H1 (cell line): ENCODE measurements around the gene FOSB. TPM values are rescaled to one million over a fixed set of nuclear protein-coding genes. Genes with fewer than 3 reads are reported as not detected.

Experiments
- CBX5 ChIP-seq: fragments of 300-800, 300-1000 bp; sonication (generic); IDR thresholded peaks from 2 replicates; pipeline ENCODE4 v1.7.1; 2016; ENCODE audit warnings: antibody characterized with exemption, low read length, low read depth
- SP1 ChIP-seq: IDR thresholded peaks from 2 replicates; pipeline ENCODE4 v1.6.1; 2011; ENCODE audit warnings: low read depth, low read length
- SRF ChIP-seq: IDR thresholded peaks from 2 replicates; pipeline ENCODE4 v1.6.1; 2011; ENCODE audit warnings: mild to moderate bottlenecking, low read depth, low read length, moderate library complexity
- TAF7 ChIP-seq: optimal IDR thresholded peaks from 2 replicates; pipeline ENCODE3; 2011; ENCODE audit warnings: low read depth, mild to moderate bottlenecking, inconsistent platforms, low read length, moderate library complexity, borderline replicate concordance
- TBP ChIP-seq: IDR thresholded peaks from 2 replicates; pipeline ENCODE4 v1.6.1; 2011; ENCODE audit warnings: low read depth, low read length, improper control_type of control experiment
- polyA plus RNA-seq, 7 experiments: library from polyadenylated mRNA; depleted of rRNA in 3 of 7; stranded (reverse) in 5 of 7; unstranded in 2 of 7; fragments of >200 nt in 5 of 7; fragments of 200-250 nt in 2 of 7; gene quantifications; 1 replicate in 5 of 7; 2 replicates in 1 of 7; 4 replicates in 1 of 7; pipeline versions ENCODE4 v1.2.1 to v1.2.3, GENCODE V29; 2011 to 2013; ENCODE audit warnings: missing spikeins in 2 of 7, mixed read lengths in 2 of 7
- total RNA-seq: library from RNA; stranded (reverse); fragmentation: NEBNext Ultra II Directional; extraction: Animal tissue kit (Norgen Biotek cat#: 25700); gene quantifications from 2 replicates; pipeline ENCODE4 v1.2.1, GENCODE V29; 2021
- TF ChIP-seq, protein P1 (sequence below): fragments of 300-600 bp; sonication (generic); IDR thresholded peaks from 2 replicates; pipeline ENCODE4 v1.7.1; 2012; ENCODE audit warnings: low read length, moderate library complexity, mild to moderate bottlenecking, inconsistent platforms; ENCODE audit not compliant: insufficient replicate concordance
- TF ChIP-seq, protein P2 (sequence below), 3 experiments: IDR thresholded peaks; 1 replicate in 2 of 3; 2 replicates in 1 of 3; pipeline versions ENCODE4 v1.5.1 to v1.6.1; 2011; ENCODE audit warnings: low read length in 3 of 3, mild to moderate bottlenecking in 3 of 3, inconsistent platforms in 2 of 3, low read depth in 1 of 3, moderate library complexity in 1 of 3; ENCODE audit not compliant: insufficient read depth in 1 of 3; ENCODE audit errors: control extremely low read depth in 1 of 3

FOSB gene
- total and polyA plus RNA-seq, 2 of the 8 experiments (the other 6 are each of a cell fraction or from before 2014, with no cell fraction given): 0.44 to 2.7 TPM

DNA sequence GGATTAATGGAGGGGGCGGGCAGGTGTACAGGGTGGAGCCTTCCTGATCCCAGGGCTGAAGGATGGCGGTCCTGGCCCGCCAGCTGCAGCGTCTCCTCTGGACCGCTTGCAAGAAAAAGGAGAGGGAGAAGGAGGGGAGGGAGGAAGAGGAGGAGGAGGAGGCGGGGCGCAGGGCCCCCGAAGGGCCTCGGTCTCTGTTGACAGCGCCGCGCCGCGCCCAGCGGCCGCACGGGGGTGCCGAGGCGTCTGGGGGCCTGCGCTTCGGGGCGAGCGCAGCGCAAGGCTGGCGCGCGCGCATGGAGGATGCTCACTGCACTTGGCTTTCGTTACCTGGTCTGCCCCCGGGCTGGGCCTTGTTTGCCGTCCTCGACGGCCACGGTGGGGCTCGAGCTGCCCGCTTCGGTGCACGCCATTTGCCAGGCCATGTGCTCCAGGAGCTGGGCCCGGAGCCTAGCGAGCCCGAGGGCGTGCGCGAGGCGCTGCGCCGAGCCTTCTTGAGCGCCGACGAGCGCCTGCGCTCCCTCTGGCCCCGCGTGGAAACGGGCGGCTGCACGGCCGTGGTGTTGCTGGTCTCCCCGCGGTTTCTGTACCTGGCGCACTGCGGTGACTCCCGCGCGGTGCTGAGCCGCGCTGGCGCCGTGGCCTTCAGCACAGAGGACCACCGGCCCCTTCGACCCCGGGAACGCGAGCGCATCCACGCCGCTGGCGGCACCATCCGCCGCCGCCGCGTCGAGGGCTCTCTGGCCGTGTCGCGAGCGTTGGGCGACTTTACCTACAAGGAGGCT lies 30.8 kb downstream of the FOSB start, which contains the start of gene PPM1N (continued):
- TF ChIP-seq, protein P1, sequence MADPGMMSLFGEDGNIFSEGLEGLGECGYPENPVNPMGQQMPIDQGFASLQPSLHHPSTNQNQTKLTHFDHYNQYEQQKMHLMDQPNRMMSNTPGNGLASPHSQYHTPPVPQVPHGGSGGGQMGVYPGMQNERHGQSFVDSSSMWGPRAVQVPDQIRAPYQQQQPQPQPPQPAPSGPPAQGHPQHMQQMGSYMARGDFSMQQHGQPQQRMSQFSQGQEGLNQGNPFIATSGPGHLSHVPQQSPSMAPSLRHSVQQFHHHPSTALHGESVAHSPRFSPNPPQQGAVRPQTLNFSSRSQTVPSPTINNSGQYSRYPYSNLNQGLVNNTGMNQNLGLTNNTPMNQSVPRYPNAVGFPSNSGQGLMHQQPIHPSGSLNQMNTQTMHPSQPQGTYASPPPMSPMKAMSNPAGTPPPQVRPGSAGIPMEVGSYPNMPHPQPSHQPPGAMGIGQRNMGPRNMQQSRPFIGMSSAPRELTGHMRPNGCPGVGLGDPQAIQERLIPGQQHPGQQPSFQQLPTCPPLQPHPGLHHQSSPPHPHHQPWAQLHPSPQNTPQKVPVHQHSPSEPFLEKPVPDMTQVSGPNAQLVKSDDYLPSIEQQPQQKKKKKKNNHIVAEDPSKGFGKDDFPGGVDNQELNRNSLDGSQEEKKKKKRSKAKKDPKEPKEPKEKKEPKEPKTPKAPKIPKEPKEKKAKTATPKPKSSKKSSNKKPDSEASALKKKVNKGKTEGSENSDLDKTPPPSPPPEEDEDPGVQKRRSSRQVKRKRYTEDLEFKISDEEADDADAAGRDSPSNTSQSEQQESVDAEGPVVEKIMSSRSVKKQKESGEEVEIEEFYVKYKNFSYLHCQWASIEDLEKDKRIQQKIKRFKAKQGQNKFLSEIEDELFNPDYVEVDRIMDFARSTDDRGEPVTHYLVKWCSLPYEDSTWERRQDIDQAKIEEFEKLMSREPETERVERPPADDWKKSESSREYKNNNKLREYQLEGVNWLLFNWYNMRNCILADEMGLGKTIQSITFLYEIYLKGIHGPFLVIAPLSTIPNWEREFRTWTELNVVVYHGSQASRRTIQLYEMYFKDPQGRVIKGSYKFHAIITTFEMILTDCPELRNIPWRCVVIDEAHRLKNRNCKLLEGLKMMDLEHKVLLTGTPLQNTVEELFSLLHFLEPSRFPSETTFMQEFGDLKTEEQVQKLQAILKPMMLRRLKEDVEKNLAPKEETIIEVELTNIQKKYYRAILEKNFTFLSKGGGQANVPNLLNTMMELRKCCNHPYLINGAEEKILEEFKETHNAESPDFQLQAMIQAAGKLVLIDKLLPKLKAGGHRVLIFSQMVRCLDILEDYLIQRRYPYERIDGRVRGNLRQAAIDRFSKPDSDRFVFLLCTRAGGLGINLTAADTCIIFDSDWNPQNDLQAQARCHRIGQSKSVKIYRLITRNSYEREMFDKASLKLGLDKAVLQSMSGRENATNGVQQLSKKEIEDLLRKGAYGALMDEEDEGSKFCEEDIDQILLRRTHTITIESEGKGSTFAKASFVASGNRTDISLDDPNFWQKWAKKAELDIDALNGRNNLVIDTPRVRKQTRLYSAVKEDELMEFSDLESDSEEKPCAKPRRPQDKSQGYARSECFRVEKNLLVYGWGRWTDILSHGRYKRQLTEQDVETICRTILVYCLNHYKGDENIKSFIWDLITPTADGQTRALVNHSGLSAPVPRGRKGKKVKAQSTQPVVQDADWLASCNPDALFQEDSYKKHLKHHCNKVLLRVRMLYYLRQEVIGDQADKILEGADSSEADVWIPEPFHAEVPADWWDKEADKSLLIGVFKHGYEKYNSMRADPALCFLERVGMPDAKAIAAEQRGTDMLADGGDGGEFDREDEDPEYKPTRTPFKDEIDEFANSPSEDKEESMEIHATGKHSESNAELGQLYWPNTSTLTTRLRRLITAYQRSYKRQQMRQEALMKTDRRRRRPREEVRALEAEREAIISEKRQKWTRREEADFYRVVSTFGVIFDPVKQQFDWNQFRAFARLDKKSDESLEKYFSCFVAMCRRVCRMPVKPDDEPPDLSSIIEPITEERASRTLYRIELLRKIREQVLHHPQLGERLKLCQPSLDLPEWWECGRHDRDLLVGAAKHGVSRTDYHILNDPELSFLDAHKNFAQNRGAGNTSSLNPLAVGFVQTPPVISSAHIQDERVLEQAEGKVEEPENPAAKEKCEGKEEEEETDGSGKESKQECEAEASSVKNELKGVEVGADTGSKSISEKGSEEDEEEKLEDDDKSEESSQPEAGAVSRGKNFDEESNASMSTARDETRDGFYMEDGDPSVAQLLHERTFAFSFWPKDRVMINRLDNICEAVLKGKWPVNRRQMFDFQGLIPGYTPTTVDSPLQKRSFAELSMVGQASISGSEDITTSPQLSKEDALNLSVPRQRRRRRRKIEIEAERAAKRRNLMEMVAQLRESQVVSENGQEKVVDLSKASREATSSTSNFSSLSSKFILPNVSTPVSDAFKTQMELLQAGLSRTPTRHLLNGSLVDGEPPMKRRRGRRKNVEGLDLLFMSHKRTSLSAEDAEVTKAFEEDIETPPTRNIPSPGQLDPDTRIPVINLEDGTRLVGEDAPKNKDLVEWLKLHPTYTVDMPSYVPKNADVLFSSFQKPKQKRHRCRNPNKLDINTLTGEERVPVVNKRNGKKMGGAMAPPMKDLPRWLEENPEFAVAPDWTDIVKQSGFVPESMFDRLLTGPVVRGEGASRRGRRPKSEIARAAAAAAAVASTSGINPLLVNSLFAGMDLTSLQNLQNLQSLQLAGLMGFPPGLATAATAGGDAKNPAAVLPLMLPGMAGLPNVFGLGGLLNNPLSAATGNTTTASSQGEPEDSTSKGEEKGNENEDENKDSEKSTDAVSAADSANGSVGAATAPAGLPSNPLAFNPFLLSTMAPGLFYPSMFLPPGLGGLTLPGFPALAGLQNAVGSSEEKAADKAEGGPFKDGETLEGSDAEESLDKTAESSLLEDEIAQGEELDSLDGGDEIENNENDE: no peak
- TF ChIP-seq, protein P2, sequence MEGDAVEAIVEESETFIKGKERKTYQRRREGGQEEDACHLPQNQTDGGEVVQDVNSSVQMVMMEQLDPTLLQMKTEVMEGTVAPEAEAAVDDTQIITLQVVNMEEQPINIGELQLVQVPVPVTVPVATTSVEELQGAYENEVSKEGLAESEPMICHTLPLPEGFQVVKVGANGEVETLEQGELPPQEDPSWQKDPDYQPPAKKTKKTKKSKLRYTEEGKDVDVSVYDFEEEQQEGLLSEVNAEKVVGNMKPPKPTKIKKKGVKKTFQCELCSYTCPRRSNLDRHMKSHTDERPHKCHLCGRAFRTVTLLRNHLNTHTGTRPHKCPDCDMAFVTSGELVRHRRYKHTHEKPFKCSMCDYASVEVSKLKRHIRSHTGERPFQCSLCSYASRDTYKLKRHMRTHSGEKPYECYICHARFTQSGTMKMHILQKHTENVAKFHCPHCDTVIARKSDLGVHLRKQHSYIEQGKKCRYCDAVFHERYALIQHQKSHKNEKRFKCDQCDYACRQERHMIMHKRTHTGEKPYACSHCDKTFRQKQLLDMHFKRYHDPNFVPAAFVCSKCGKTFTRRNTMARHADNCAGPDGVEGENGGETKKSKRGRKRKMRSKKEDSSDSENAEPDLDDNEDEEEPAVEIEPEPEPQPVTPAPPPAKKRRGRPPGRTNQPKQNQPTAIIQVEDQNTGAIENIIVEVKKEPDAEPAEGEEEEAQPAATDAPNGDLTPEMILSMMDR (IDR thresholded peaks at IDR 0.05; ENCODE audit: control extremely low read depth in 1 of 3, insufficient read depth in 1 of 3, low read depth in 1 of 3, low read length in 3 of 3): peak in 2 of 3 experiments; percentile 29 to 35; a peak in 2 of 4 replicates
- TF ChIP-seq TAF7: no peak
- TF ChIP-seq CBX5: no peak
- TF ChIP-seq SP1: peak; percentile 23; the same call in 1 of the 2 replicates
- TF ChIP-seq SRF: no peak
- peak; percentile 41; the same call in 1 of the 2 replicates for TF ChIP-seq TBP
